ENCODE data around the gene ANXA2R.
"Not testable (repeated sequence)": the region's sequence is repeated elsewhere in the genome, so short reads cannot be mapped to it uniquely, and the experiment has no call there.

DNA sequence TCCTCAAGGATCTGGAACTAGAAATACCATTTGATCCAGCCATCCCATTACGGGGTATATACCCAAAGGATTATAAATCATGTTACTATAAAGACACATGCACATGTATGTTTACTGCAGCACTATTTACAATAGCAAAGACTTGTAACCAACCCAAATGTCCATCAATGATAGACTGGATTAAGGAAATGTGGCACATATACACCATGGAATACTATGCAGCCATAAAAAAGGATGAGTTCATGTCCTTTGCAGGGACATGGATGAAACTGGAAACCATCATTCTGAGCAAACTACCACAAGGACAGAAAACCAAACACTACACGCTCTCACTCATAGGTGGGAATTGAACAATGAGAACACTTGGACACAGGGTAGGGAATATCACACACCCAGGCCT is 19.9 kb upstream of the ANXA2R start:
- TF ChIP-seq, protein P1, sequence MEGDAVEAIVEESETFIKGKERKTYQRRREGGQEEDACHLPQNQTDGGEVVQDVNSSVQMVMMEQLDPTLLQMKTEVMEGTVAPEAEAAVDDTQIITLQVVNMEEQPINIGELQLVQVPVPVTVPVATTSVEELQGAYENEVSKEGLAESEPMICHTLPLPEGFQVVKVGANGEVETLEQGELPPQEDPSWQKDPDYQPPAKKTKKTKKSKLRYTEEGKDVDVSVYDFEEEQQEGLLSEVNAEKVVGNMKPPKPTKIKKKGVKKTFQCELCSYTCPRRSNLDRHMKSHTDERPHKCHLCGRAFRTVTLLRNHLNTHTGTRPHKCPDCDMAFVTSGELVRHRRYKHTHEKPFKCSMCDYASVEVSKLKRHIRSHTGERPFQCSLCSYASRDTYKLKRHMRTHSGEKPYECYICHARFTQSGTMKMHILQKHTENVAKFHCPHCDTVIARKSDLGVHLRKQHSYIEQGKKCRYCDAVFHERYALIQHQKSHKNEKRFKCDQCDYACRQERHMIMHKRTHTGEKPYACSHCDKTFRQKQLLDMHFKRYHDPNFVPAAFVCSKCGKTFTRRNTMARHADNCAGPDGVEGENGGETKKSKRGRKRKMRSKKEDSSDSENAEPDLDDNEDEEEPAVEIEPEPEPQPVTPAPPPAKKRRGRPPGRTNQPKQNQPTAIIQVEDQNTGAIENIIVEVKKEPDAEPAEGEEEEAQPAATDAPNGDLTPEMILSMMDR (IDR thresholded peaks at IDR 0.05; ENCODE audit: low read depth, low read length, missing input control): not testable (repeated sequence)
- TF ChIP-seq, protein P2, sequence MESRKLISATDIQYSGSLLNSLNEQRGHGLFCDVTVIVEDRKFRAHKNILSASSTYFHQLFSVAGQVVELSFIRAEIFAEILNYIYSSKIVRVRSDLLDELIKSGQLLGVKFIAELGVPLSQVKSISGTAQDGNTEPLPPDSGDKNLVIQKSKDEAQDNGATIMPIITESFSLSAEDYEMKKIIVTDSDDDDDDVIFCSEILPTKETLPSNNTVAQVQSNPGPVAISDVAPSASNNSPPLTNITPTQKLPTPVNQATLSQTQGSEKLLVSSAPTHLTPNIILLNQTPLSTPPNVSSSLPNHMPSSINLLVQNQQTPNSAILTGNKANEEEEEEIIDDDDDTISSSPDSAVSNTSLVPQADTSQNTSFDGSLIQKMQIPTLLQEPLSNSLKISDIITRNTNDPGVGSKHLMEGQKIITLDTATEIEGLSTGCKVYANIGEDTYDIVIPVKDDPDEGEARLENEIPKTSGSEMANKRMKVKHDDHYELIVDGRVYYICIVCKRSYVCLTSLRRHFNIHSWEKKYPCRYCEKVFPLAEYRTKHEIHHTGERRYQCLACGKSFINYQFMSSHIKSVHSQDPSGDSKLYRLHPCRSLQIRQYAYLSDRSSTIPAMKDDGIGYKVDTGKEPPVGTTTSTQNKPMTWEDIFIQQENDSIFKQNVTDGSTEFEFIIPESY (IDR thresholded peaks at IDR 0.05): not testable (repeated sequence)
- TF ChIP-seq, protein P3, sequence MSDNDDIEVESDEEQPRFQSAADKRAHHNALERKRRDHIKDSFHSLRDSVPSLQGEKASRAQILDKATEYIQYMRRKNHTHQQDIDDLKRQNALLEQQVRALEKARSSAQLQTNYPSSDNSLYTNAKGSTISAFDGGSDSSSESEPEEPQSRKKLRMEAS (IDR thresholded peaks at IDR 0.05): not testable (repeated sequence)

Measured in liver (tissue), 2 donors.